Esophagus muscularis mucosa (tissue), 4 donors: Measurements from ENCODE around the gene OGG1. TPM values are rescaled to one million over a fixed set of nuclear protein-coding genes. Genes with fewer than 3 reads are reported as not detected.

Source experiments
- DNase-seq: peaks from one replicate; pipeline ENCODE4 v3.0.0-alpha.2; 2017; ENCODE audit errors: extremely low spot score
- H3K27ac ChIP-seq, 4 donors: fragments of 200-600 bp; sonication (generic); replicated peaks in 1 of 4; 1 replicate in 3 of 4; 2 replicates in 1 of 4; pipeline ENCODE4 v1.5.1; 2016 to 2019; ENCODE audit warnings: mild to moderate bottlenecking in 1 of 4
- H3K27me3 ChIP-seq, 4 donors: fragments of 200-600 bp; sonication (generic); one replicate each; pipeline versions ENCODE4 v1.5.1 to v1.6.0; 2016 to 2019
- H3K36me3 ChIP-seq, 4 donors: fragments of 200-600 bp; sonication (generic); one replicate each; pipeline ENCODE4 v1.5.1; 2016 to 2019
- H3K4me1 ChIP-seq, 4 donors: fragments of 200-600 bp; sonication (generic); one replicate each; pipeline ENCODE4 v1.5.1; 2016 to 2019
- H3K4me3 ChIP-seq, 4 donors: fragments of 200-600 bp; sonication (generic); 1 replicate in 2 of 4; 2 replicates in 2 of 4; pipeline ENCODE4 v1.5.1; 2016 to 2019; ENCODE audit warnings: mild to moderate bottlenecking in 4 of 4, moderate library complexity in 1 of 4
- H3K9me3 ChIP-seq, 4 donors: fragments of 200-600 bp; sonication (generic); 1 replicate in 3 of 4; 2 replicates in 1 of 4; pipeline ENCODE4 v1.5.1; 2016 to 2019
- CTCF ChIP-seq, 3 experiments: fragments of 200-600 bp in 2 of 3; fragments of 450-650 bp in 1 of 3; sonication (generic) in 2 of 3; IDR thresholded peaks; one replicate each; pipeline ENCODE4 v1.5.1; 2017 to 2019; ENCODE audit warnings: antibody characterized with exemption in 3 of 3, mild to moderate bottlenecking in 2 of 3, moderate library complexity in 1 of 3
- EP300 ChIP-seq: sonication (generic); formaldehyde crosslinking; IDR thresholded peaks from one replicate; pipeline ENCODE4 v1.6.1; 2017; ENCODE audit warnings: antibody characterized with exemption
- POLR2A ChIP-seq: fragments of 450-650 bp; IDR thresholded peaks from one replicate; pipeline ENCODE4 v1.6.1; 2017; ENCODE audit warnings: antibody characterized with exemption, moderate library complexity, mild to moderate bottlenecking, low read depth
- POLR2AphosphoS5 ChIP-seq, 2 donors: sonication (generic); formaldehyde crosslinking; IDR thresholded peaks; one replicate each; pipeline ENCODE4 v1.6.1; 2017; ENCODE audit warnings: antibody characterized with exemption in 2 of 2
- WGBS: methylation state at CpG from one replicate; pipeline ENCODE4 v1.1.5; 2018; 5-methylcytosine and 5-hydroxymethylcytosine counted together
- intact Hi-C: fragments of 100-400 bp; cut with DNase I; formaldehyde crosslinking; loops from one replicate; pipeline ENCODE4 v1.15.1; 2023
- total RNA-seq, 4 donors: library from RNA; depleted of rRNA; stranded (reverse); fragments of >200 nt; gene quantifications; one replicate each; pipeline versions ENCODE4 v1.1.0 to v1.2.1, GENCODE V29; 2016

OGG1 gene
- total RNA-seq, 4 donors from 2014 or later, result 18.6 to 28.3 (median 24.9) TPM

- no peak for TF ChIP-seq EP300
- peaks cover 15 to 34% (median 30%) of the 10 kb centered on the region in 4 donors for H3K4me1 ChIP-seq
- 93% methylated on average over 7 of the region's 8 CpGs for WGBS
- H3K9me3 ChIP-seq, result no peaks in the 10 kb centered on the region
- intact Hi-C loops, result no loop called here
- no peak overlapping the region for H3K27ac ChIP-seq
- H3K27me3 ChIP-seq, result no peaks in the 10 kb centered on the region
- no peak overlapping the region for H3K4me3 ChIP-seq
- peaks cover 48 to 74% (median 68%) of the 10 kb centered on the region in 4 donors for H3K36me3 ChIP-seq
- no peak for DNase-seq
Measured at GRCh38 chr3:9747267-9747666, 2.5 kb upstream of the OGG1 start.

- intact Hi-C loops, result loop anchor here (2.0 kb wide), 1 partner anchor 15 kb away; no protein-coding TSS in a partner anchor
- 91% methylated on average over 2 of the region's 2 CpGs for WGBS
- H3K27ac ChIP-seq, result peak overlapping the region in 1 of 4 donors; percentile 91
Measured at GRCh38 chr3:9748031-9748430, 1.7 kb upstream of the OGG1 start.

GRCh38 chr3:9749296-9749644, 482 bp upstream of the OGG1 start:
- Histone ChIP-seq H3K27ac (peak overlapping the region; percentile 83 to 92 (median 90)), H3K36me3 (peaks cover 28 to 74% (median 60%) of the 10 kb centered on the region in 4 donors), H3K4me3 (peak overlapping the region; percentile 58 to 76 (median 69)), H3K27me3 (no peaks in the 10 kb centered on the region), H3K4me1 (peaks cover 15 to 40% (median 32%) of the 10 kb centered on the region in 4 donors), H3K9me3 (no peaks in the 10 kb centered on the region)
- TF ChIP-seq EP300, result no peak
- no peak for TF ChIP-seq POLR2AphosphoS5 (IDR thresholded peaks at IDR 0.05)
- 4% methylated on average over 17 of the region's 19 CpGs for WGBS
- no peak for DNase-seq
- intact Hi-C loops, result loop anchor here (2.0 kb wide), 1 partner anchor 16 kb away; no protein-coding TSS in a partner anchor

More at GRCh38 chr3:9748031-9748430, 1.7 kb upstream of the OGG1 start:
- no peaks in the 10 kb centered on the region for H3K9me3 ChIP-seq
- TF ChIP-seq EP300 (no peak), POLR2AphosphoS5 (IDR thresholded peaks at IDR 0.05) (no peak), POLR2A (no peak), CTCF (IDR thresholded peaks at IDR 0.05) (no peak)
- H3K4me3 ChIP-seq, result no peak overlapping the region
- DNase-seq, result no peak
- peaks cover 40 to 74% (median 67%) of the 10 kb centered on the region in 4 donors for H3K36me3 ChIP-seq
- peaks cover 15 to 34% (median 30%) of the 10 kb centered on the region in 4 donors for H3K4me1 ChIP-seq
- H3K27me3 ChIP-seq, result no peaks in the 10 kb centered on the region

GRCh38 chr3:9750556-9751411, 1.0 kb downstream of the OGG1 start:
- Histone ChIP-seq H3K4me3 (peak overlapping the region; percentile 58 to 76 (median 69)), H3K27me3 (no peaks in the 10 kb centered on the region), H3K4me1 (peaks cover 25 to 50% (median 41%) of the 10 kb centered on the region in 4 donors), H3K36me3 (peaks cover 18 to 74% (median 54%) of the 10 kb centered on the region in 4 donors), H3K9me3 (no peaks in the 10 kb centered on the region), H3K27ac (peak overlapping the region; percentile 83 to 92 (median 90))
- intact Hi-C loops, result loop anchor here (5.0 kb wide), 1 partner anchor 42 kb away; the partner anchor contains the start of genes ARPC4 and TADA3
- TF ChIP-seq POLR2A (no peak), POLR2AphosphoS5 (IDR thresholded peaks at IDR 0.05) (no peak), CTCF (IDR thresholded peaks at IDR 0.05) (no peak), EP300 (no peak)
- DNase-seq, result no peak
- WGBS, result 26% methylated on average over 14 of the region's 17 CpGs

- TF ChIP-seq EP300 (no peak), POLR2A (no peak)
- Histone ChIP-seq H3K36me3 (peaks cover 36 to 83% (median 70%) of the 10 kb centered on the region in 4 donors), H3K27me3 (no peaks in the 10 kb centered on the region), H3K9me3 (no peaks in the 10 kb centered on the region), H3K4me1 (peaks cover 19 to 36% (median 30%) of the 10 kb centered on the region in 4 donors), H3K4me3 (no peak overlapping the region), H3K27ac (peak overlapping the region; percentile 22 to 51 (median 27))
- intact Hi-C loops, result loop anchor here (5.0 kb wide), 1 partner anchor 38 kb away; the partner anchor contains the start of genes ARPC4 and TADA3
- WGBS, result 79% methylated on average over 7 of the region's 8 CpGs
- DNase-seq, result no peak
Measured at GRCh38 chr3:9754678-9755077, 4.9 kb downstream of the OGG1 start.

- intact Hi-C loops, result no loop called here
- WGBS, result 86% methylated on average over 12 of the region's 13 CpGs
- no peak overlapping the region for H3K4me3 ChIP-seq
- DNase-seq, result no peak
- peaks cover 54 to 99% (median 87%) of the 10 kb centered on the region in 4 donors for H3K36me3 ChIP-seq
- no peak overlapping the region for H3K27ac ChIP-seq
- H3K4me1 ChIP-seq, result peaks cover 8 to 17% (median 11%) of the 10 kb centered on the region in 4 donors
- no peaks in the 10 kb centered on the region for H3K9me3 ChIP-seq
- no peaks in the 10 kb centered on the region for H3K27me3 ChIP-seq
- TF ChIP-seq CTCF (IDR thresholded peaks at IDR 0.05), result no peak
- no peak for TF ChIP-seq POLR2AphosphoS5 (IDR thresholded peaks at IDR 0.05)
- TF ChIP-seq POLR2A, result no peak
- TF ChIP-seq EP300, result no peak
Measured at GRCh38 chr3:9757427-9757826, 7.7 kb downstream of the OGG1 start.
